Renal cortical epithelial cell (primary cell): ENCODE measurements around the gene ADCY5. TPM values are rescaled to one million over a fixed set of nuclear protein-coding genes. Genes with fewer than 3 reads are reported as not detected.

Source experiments
- DNase-seq: peaks from one replicate; pipeline ENCODE4 v3.0.0-alpha.2; 2011; ENCODE audit warnings: low read depth
- total RNA-seq: library from RNA; depleted of rRNA; stranded (reverse); fragments of >200 nt; gene quantifications from 2 replicates; pipeline ENCODE4 v1.2.3, GENCODE V29; 2014

The ADCY5 gene
- total RNA-seq, 1 donor from 2014 or later: 0.99 TPM

DNA sequence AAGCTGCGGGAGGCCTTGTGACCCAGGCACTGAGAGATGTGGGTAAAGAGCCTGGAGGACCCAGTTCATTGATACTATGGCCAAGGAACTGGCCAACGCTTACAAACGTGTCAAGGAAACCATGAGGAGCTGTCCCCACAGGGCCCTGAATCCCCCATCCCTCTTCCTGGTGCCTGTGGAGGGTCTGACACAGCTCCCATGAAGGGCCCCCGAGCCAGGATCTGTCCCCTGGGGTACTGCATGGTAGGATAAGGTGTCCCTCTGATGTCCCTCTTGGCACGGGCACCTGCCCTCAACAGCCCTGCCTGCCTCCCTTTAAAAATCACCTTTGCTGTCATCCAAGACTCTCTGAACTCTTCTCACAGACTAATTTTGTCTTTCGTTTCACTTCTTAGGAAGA is 122.4 kb downstream of the ADCY5 start:
- no peak for DNase-seq

DNA sequence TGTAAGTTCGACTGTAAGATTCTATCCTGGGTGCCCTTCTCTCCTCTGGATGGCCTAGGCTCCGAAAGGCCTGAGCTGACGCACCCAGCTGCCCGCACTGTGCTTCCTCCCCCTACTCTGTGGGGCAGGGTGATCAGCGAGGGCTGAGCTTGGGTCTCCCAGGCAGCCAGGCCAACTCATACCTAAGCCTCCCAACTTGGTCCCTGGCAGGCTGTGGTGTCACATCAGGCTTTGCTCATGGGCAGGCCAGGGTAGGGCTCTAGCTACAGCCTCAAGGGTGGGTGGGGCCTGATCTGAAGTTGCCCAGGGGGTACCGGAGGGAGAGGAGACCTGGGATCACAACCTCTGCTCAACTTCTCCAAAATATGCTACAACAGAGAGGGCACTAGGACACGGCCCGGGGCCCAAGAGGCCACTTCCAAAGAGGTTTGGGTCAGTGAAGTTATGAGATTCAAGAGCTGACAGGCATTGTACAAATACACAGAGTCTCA is 123.1 kb downstream of the ADCY5 start:
- DNase-seq: no peak

DNA sequence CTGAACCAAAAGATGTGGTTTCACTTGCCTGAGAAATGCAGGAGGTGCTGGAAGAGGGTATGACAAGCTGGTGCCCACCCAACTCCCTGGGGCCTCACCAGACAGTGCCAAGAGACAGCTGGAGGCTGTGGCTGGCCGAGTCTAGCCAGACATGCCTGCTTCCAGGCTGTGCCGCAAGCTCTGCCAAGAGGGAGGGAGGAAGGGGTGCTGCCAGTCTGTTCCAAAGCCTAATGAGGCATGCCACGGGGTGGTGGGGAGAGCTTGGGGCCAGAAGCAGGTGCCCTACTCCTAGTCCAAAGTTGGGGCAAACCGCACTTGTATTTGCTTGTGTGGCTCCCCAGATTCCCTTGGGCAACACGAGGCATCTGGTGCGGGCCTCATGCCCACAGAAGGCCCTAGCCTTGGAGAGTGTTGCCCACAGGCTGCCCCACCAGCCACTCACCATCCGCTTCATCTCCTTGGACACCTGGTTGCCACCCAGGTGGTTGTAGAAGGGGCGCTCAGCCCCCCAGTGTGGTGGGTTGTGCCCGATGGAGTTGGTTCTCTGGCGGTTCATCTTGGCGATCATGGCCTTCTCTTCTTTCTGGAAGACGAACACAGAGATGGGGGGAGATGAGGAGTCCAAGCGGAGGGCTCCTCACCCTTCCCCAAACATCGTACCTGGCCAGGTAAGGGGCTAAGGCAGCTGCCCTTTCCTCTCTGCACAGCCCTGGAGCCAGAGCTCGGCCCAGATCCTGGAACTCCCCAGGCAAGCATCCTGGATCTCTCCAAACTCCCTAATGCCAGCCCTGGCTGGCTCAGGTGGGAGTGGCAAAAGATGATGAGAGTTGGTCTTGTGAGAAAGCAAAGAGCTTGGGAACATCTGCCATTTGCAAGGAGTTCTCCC is 123.8 kb downstream of the ADCY5 start:
- DNase-seq: no peak

DNA sequence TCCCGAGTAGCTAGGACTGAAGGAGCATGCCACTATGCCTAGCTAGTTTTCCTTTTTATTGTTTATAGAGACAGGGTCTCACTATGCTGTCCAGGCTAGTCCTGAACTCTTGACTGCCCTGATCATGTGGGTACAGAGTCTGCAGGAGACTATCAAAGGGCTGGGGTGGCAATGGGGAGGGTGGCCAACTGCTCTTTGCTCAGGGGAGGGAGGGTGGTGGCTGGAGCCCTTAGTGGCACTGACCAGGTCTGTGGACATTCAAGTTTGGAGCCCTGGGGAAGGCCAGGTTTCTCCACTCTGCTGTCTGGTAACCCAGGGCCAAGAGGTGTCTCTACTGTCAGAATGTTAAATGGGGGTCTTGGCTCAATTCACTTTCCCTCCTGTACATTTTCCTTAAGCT is 125.1 kb downstream of the ADCY5 start:
- DNase-seq: no peak

DNA sequence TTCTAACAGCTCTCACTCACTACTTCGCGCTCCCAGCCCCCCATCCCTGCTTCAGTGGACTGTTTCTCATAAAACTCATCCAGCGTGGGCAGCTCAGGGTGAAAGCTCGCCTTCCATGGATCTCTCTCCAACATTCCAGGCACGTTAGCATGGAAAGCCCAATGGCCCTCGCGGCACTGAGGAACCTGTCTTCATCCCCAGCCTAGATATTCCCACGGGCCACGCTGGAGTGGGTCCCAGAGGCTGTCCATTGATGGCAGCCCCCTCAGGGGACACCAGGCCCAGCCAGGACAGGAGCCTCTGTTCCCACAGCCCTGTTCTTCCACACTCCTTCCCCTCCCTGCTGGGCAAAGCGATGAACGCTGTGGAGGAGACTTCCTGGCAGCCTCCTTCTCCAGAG is 126.0 kb downstream of the ADCY5 start:
- no peak for DNase-seq

DNA sequence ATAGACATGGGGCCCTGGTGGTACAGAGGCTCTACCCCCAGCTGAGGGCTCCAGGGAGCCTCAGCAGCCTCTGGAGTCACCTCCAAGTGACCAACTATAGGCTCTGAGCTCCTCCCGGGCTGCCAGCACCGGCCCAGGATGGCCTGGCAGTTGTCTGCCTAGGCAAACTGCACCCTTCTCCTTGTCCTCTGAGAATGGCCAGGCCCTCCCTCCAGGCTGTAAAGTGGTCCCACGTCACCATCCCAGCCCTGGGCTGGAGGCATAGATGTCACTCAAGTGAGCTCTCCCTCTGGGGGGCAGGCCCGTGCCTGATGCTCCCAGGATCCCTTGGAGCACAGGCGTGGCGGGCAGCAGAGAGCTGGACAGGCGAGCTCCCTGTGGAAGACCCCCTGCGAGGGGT is 127.1 kb downstream of the ADCY5 start:
- no peak for DNase-seq

DNA sequence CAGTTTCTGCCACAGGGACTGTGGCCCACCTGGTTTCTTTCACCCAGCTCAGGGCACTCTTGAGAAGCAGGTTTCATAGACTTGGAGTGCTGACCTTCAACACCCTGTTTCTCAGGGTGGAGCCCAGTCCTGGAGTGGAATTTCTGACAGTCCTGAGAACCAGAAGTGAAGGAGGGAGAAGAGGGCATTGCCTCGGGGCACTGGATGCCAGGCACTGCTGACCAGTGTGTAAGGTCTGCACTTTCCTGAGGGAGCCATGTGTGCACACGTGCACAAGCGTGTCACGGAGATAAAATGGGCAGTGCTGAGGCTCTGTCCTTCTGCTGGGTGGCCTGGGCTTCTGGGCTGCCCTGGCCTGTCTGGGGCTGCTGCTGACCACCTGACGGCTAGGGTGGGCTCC is 128.7 kb downstream of the ADCY5 start:
- DNase-seq: no peak

DNA sequence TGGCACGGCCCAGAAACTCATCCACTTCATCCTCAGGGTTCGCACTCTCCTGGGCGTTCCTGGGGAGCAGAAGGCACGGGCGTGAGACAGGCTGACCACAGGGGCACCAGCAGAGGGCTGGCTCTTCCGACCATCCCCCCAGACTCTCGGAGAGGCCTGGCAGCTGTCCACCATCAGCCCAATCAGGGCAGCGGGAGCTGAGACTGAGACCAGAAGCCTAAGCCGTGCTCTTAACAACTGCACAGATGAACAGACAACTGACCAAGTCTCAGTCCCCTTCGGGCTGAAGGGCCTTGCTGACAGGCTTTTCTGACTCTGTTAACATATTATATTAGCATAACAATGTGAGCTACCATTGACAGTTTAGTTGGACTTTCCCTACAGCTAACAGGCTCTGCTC is 129.1 kb downstream of the ADCY5 start:
- DNase-seq: no peak

DNA sequence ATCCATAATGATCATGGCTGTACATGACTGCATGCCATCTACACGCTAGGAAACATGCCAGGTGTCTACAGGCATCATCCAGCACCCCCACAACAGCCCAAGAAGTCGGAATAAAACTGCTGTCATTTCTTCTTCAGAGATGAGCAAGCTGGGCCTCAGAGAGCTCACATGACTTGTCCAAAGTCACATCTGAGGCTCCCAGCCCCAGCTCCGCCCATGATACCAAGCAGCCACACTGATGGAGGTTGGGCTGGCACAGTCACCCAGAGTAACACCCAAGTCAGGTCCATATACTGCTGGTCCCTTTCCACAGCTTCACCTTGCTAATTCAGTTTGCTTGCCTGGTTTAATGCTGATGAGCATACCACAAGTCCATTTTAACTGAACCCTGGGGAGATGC is 130.5 kb downstream of the ADCY5 start:
- DNase-seq: no peak

DNA sequence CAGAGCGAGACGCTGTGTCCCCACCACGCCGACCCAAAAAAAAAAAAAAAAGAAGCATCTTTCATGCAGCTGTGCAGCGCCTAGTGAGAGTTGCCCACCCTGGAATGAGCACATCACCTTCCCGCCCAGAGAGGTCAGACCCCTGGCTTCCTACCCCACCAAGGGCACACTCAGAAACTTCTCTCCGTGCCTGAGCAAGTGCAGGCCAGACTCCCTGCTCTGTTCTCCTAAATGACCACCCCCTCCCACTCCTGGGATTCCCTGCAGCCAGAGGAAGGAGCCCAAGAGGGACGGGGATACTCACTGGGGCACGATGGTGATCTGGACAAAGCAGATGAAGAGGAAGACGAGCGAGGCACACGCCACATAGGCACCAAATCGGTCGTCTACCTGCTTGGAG is 131.2 kb downstream of the ADCY5 start:
- no peak for DNase-seq

DNA sequence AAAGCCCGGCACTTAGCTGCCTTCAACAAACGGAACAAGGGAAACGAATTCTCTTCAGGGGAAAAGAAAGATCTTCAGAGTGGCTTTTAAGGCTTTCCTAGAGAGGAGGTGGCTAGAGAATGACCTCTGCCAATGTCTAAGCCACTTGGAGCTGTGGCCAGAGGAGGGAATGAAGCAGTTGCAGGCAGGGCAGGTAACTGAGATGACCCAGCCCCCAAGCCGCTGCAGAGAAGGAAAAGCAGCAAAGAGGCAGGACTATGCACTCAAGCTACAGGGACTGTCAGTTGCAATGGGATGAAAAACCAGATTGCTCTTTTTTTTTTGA is 133.7 kb downstream of the ADCY5 start:
- DNase-seq: no peak

DNA sequence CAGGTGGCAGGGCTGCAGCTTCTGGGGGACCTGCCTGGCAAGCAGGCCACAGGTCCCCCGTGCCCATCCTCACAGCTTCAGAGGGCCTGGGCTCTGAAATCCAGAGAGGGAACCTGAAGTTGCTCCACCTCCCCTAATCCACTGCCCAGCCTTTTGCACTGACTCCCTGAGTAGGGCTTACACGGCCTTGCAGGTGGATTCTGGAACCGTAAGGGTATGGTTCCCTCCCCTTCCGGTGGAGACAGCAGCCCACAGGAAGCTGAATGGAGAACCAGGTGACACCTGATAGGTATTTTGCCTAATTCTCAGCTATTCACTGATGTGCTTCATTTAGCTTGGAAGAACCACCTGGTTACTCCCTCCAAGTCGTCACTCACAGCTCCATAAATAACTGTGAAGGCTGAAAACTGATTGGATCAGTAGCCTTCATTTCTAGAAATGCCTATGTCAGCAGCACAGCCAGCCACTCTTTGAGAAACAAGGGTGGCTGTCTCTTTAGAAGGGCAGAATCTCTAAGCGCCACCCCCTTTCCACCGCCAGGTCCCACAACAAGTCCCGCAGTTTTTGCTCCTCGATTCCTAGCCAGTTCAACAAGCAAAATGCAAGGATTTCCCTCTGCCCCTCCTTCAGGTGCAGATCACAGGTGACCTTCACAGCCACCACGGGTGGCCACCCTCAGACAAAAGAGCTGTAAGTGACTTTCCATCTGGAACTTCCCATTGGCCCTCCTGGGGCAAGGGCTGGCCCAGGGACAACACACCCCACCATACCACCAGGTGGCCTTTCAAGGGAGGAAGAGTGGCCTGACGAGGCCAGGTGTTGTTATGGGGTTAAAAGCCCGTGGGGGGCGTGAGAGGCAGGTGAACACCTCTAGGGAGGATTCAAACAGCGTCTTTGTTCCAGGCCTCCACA is 134.3 kb downstream of the ADCY5 start:
- no peak for DNase-seq

DNA sequence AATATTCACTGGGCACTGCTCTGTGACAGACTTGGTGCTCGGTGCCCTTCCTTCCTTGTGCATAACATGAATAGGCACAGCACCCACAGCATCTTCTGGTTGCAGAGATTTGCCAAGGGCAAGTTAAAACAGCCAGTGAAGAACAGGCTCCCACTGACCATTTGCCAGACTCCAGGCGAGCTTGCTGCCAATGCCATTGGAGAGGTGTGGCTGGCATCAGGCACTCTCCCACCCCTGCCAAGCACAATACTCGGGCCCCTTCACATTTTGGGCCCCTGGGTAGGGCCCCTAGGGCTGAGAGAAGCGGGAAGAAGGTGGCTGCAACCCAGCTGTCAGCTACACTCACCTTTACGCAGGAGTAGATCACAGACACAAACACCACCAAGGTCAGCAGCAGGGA is 135.0 kb downstream of the ADCY5 start:
- DNase-seq: no peak

DNA sequence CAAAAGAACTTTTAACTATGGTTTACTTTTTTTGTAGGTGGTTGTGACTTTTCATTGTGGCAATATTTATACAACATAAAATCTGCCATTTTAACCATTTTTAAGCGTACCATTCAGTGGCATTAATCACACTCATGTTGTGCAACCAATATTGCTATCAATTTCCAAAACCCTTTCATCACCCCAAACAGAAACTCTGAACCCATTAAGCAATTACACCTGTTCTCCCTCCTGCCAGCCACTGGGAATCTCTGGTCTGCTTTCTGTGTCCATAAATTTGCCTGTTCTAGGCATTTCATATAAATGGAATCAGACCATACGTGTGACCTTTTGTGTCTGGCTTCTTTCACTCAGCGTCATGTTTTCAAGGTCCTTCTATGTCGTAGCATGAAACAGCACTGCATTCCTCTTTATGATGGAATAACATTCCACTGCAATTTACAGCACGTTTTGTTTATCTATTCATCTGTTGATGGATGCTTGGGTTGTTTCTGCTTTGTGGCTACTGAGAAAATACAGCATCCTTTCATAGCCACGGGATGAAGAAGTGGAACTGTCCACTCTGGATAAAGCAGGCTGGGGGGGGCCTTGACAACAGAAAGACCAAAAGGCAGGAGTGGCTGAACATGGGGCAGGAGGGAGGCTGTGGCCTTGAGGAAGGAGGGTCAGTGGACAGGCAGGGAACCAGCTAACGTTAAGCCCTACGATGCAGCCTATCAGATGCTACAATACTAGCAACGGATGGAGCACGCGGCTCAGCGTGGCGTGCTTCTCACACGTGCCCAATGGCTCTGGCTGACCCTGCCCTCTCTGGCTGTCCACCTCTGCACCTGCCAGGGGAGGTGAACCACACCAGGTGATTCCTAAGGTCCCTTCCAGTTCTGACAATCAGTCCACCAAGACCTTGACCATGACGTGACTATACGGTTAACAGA is 136.3 kb downstream of the ADCY5 start:
- no peak for DNase-seq

DNA sequence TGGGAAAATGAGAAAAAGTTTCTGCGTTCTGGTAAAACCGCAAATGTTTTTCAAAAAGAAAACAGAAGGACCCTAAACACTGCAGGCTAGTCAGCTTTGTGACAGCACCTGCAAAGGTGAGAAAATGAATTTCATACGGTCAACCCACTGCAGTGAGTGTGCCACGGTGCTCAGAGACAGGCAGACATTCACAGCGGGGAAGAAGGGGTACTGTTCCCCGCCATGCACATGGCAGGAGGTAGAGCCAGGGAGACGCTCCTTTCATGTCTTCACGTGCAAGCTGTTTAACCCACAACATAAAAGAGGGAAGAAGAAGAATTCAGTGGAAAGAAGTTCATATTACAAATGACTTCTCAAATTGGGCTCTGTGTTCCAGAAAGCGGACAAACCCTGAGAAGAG is 137.7 kb downstream of the ADCY5 start:
- no peak for DNase-seq

DNA sequence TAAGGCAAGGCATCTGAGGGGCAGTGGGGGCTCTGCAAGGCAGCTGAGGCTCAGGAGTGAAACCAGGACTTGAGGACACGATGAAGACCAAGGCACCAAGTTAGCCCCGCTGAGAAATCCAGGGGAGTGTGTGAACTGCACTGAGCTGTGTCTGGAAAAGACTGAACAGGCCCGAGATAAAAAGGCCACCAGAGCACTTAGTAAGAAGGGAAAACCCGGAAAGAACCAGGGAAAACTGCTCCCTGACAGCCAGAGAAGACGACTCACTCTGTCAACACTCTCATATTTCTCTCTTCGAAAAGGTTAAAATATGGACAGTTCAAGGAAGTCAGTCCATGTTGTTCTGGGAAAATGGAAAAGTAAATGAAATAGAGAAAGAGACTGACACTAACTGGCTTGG is 138.1 kb downstream of the ADCY5 start:
- DNase-seq: peak; percentile 33

DNA sequence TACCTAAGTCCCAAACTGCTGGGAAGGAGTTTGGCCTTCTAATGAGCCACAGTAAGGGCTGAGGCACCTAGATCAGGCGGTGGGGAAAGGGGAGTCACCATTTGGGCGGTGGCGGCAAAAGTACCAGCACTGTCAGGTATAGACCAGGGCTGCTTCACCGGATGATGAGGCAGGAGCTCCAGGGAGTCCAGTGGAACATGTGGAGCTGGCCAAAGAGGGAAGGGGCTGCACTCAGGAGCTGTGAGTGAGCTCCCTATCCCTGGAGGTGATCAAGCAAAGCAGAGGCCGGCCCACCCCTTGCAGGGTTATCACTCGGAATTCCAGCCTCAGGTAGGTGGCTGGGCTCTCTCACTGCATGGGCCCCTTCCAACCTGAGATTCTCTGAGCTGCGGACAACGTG is 138.7 kb downstream of the ADCY5 start:
- DNase-seq: no peak

DNA sequence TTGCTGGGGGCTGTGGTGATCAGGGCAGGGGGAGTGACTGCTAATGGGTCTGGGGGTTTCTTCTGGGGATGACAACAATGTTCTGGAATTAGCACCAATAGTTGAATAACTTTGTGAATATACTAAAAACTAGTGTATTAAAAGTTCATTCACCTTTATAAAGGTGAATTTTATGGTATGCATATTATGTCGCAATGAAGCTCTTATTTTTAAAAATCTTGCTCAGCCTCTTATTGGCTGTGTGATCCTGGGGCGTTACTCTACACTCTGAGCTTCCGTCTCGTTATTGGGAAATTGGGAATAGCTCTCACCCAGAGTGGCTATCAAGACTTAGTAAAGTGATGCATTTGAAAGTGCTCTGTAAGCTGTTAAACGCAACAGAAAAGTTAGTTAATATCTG is 141.8 kb downstream of the ADCY5 start:
- DNase-seq: no peak

DNA sequence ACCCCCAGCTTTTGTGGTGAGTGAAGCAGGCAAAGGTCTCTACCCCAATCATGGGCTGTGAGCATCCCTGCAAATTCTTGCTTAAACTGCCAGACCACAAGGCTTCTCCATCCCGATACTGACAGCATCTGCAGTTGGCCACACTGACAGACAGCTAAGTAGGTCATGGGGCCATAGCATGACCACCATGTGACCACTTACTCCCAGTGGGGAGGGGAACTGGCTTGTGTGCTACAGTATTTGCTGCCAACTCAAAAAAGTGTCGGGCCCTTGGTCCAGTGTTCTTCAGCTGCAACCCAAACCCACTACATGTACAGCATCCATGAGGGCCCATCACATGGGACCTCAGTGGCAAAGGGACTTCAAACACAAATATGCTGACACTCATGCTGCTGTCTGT is 143.7 kb downstream of the ADCY5 start:
- no peak for DNase-seq

DNA sequence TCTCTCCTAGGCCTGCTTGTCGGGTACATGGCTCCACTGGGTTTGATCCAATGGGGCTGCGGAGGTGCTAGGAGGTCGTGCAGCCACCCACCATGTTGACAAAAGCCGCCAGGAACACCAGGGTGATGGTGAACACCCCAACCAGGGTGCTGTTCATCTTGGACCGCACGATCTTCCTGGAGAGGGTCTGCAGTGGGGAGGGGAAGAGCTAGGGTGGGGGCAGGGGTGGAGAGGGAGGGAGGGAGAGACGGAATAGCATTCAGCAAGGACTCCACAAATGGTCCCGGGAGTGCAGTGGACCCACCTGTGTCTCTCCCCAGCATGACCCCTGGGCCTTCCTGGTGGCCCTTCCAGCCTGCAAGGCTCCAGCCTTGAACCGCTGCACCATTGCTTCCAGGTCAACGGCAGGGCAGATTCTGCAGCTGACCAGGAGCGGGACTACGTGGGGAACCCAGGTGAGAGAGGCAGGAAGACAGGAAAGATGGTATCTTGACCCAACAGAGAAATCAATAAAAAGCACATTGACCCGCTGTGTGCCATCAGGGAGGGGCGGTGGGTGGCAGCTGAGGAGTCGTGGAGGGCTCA is 144.8 kb downstream of the ADCY5 start:
- DNase-seq: no peak

DNA sequence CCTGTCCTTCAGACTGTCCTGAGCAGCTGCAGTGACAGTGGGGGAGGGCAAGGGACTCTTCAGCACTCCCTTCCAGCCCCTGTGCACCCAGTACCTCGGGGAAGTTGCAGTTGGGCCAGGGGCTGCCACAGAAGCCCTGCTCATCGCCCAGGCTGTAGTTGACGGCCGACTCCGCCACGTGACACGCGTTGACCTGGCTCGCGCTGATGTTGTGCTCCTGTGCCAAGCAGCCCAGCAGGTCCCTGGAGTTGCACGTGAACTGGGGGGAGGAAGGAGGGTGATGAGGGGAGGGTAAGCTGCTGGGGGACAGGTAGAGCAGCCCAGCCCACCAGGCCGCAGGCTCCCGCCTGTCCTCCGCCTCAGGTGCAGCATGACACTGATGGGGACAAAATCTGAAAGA is 145.9 kb downstream of the ADCY5 start:
- DNase-seq: no peak
